Left renal pelvis (tissue), 4 donors: ENCODE data around the gene ATXN1. TPM values are rescaled to one million over a fixed set of nuclear protein-coding genes. Genes with fewer than 3 reads are reported as not detected.
"Not testable (repeated sequence)": the region's sequence is repeated elsewhere in the genome, so short reads cannot be mapped to it uniquely, and the experiment has no call there.

ENCODE experiments used
- DNase-seq, 4 donors: peaks; one replicate each; pipeline ENCODE4 v3.0.0-alpha.2; 2013; ENCODE audit warnings: low read depth in 4 of 4, low spot score in 3 of 4
- polyA plus RNA-seq, 4 donors: library from polyadenylated mRNA; unstranded; fragments of 120-200 nt; gene quantifications; one replicate each; pipeline ENCODE4 v1.2.1, GENCODE V29; 2013; ENCODE audit not compliant: insufficient read length in 4 of 4

Gene ATXN1
- polyA plus RNA-seq, 4 donors = 18.5 to 20.7 (median 19.3) TPM

DNA sequence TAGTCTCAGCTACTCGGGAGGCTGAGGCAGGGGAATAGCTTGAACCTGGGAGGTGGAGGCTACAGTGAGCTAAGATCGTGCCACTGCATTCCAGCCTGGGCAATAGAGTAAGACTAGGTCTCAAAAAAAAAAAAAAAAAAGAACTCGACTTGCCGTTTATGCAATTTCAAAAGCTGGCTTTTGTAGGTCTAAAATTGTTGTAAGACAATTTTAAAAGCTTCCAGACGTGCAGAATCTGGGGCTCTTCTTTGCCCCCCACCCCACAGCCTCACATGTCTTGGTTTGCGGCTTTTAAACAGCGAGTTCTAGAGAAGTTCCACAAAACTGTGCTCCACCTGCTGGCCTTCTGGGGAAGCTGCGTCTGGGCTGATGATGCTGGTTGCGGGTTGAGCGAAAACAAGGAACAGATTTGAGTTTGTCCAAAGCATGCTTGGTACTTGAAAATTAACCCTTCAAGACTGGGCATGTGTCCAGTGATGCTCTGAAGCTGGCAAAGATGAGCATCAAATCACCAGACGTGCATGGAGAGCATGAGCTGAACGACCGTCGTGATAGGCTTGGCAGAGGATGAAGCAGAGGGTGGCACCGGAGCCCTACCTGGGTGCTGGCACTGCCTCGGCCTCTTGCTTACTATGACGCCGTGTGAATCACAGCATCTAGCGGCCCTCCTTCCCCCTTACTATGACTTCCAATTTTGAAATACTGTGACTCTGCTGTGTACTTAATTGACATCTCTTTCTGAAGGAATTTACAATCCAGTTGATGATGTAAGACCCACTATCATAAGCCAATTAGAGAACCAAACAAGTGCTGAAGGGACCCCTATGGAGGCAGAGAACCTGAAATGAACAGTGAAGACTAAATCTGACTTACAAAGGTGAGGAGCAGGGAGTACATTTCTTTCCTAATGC, 351.5 kb downstream of the ATXN1 start:
- peak in 1 of 4 donors; percentile 43 for DNase-seq

DNA sequence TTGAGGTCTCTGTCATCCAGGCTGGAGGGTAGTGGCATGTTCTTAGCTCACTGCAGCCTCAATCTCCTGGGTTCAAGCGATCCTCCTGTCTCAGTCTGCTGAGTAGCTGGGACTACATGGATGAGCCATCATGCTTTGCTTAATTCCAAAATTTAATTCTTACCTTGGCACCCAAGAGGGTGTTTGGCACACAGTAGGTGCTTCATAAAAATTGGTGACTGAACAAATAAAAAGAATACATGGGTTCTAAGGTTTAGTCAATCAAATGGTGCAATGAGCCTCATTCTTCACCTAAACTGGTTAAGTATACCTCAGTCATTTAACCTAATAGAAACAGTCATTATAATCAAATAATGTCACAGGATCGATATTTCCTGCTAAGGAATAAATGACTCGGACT, 352.5 kb downstream of the ATXN1 start:
- DNase-seq = no peak

DNA sequence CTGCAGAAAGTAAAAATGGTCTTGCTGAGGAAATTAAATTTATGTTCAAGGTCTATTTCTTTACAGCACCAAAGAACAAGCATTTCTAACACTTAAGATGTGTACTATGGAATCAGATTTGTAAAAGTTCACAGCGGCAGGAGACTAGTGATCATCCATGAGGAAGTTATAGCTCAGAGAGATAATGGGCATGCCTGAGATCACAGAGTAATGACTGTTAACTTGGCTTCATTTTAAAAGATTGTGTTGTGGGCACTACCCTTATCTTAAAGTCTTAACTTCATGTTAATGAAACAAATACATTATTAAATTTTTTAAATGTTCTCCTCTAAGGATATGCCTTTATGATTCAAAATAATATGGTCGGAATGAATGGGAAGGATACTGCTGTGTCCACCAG, 354.3 kb downstream of the ATXN1 start:
- DNase-seq = no peak

DNA sequence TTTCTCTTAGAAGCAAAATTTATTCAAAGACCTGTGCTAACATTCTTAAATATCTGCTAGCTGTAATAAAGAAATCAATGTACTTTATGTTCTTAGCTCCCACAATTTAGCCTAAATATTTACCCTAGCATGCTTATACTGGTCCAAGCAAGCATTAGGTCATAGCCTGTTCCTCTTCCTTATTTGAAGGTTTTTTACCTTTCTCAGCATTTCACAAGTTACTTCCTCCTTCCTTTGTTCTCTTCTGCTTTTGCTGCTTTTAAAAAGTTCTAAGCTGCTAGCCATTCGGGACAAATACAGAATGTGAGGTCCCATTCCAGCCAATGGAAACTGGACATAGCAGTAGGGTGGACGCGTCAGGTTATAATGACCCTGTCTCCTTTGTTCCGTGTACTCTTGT, 354.7 kb downstream of the ATXN1 start:
- DNase-seq = not testable (repeated sequence)

DNA sequence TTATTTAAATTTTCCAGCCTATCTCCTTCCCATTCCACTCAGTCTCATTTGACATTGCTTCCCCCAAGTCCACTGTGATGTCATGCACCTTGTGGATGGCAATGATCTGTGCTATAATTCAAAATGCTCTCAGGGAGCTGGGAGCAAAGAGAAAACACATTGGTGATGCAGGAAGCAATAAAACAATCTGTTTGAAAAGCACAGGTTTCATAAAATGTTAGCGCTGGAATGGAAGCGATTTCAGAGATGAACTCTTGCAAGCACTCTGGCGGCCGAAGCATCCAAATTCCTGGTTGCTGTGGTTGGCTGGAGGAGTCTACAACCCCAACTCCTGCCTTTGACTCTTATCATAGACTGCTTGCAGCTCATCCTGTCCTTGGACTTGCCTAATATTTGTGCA, 355.9 kb downstream of the ATXN1 start:
- no peak for DNase-seq

DNA sequence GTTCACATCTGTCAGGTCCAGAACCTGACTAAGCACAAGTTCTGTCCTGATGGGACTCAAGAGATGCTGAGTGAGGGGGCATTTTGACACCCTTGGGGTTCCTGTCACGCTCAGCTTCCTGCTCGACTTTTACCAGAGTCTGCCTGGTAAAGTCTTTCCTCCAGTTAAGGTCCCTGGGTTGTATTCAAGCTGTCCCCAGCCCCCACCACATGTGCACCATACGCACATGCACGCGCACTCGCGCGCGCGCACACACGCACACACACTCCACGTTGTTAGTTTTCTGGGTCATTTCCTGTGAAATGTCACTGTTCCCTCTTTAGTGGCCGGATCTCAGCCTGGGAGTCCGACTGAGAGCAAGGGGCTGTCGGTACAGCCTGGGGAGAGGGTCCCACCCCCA, 356.8 kb downstream of the ATXN1 start:
- DNase-seq = no peak

DNA sequence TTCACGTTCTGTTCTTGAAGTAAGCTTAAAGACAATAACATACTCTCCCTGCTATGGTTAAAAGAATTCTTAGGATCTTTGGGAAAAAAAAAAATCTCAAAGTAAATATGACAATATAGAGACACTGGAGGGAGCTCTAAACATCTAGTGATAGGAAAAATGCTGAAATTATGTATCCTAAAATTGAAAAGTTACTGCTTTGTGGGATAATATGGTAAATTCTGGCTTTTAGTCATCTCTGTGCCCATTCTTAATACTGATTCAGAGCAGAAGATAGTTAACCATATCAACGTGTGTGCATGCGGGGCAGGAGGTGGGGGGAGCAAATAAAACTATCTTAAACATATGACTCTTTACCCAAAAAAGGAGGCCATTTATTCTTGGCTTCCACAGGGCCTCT, 357.4 kb downstream of the ATXN1 start:
- no peak for DNase-seq

DNA sequence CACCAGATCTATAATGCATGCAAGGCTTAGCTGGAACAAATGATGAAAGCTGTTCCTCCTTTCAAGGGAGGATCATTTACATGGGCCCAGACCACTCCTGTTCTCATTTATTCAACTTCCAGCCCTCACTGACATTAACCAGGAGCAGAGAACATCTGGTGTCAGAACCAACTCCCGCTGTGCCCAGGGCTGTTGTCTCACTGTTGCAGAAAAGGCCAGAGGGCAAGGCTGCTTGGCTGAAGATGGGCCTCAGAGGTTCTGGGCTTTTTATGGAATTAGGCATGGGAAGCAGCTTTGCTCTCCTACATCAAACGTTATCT, 358.7 kb downstream of the ATXN1 start:
- DNase-seq = no peak

DNA sequence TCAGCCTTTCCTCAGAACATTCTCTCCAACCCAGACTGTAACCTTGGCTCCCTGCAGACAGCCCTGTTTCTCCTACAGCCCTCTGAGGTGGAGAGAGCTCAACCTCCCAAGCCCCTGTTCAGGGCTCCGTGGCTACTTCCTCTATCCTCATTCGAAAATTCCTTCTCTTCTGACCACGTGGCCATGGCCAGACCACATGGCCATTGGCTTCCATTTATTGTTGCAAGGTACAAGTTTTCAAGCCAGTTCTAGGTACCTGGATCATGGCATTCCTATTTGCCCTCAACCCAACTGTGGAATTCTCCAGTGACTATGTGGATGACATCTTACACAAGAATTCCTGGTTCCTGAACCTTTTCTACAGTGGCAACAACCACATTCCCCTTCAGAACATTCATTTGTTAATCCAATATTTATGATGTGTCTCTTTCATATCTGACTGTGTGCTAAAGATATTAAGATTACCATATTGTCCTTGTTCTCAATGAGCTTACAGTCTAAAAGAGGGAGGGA, 361.0 kb downstream of the ATXN1 start:
- DNase-seq = no peak

DNA sequence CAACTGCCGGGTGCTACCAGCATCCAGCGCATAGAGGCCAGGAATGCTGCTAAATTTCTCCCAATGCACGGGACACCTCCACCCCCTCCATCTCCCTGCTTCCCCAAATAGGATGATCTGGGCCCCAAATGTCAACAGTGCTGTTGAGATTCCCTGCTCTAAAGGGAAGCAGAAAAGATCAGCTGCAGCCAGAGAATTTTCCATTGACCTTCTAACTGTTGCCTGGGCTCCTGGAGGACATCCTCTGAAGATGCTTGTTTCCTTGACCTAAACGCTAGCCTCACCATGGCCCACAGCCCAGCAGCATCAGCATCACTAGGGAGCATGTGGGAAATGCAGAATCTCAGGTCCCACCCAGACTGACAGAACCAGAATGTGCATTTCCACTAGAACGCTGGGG, 361.6 kb downstream of the ATXN1 start:
- DNase-seq = no peak

DNA sequence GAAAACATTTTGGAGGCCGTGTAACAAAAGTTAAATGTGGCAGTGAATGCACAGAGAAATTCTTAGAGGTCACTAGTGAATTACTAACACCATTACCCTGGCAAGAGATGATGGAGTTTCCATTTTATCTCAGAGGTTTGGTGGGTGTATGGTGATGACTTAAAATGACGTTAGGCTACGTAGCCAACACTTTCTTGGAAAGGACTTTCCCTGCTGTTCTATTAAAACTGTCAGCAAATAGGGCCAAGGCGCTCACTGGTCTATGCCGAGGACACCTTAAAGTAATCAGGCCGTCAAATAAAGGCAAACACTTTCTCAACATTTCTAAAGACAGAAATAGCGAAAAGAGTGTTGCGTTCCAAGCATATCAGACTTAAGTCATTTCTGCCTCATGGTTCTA, 362.1 kb downstream of the ATXN1 start:
- DNase-seq = no peak

DNA sequence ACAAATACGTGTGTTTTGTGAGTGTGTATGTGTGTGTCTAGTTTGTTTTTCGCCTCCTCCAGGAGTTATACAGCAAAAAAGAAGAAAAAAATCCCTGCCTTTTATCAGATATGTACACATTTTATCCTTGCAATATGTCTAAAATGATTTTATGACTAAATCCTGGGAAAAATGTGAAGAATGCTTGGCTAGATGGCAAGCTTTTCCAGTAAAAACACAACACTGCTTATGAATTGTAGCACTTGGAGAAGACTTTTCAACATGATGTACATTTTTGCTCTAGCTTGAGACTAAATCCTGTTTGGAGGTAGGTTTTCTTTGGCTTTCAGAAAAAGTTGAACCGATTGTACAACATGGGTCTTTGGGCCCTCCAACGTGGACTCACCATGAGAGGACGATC, 362.7 kb downstream of the ATXN1 start:
- no peak for DNase-seq

DNA sequence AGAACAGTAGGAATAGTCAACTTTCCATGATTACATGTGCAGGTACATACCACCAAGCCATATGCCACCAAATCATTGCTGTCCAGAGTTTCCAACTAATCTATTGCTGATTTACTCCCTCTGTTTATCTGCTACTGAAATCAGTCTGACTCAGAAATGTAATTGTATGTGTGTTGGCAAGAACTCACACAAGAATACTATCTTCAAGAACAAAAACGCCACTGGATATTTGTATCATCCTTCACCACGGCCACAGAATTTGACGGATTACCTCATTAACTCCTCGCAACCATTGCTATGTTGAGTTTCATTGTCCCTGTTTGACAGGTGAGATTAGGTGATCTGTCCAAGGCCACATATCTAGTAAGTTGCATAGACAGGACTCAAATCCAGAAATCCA, 363.6 kb downstream of the ATXN1 start:
- DNase-seq = no peak

DNA sequence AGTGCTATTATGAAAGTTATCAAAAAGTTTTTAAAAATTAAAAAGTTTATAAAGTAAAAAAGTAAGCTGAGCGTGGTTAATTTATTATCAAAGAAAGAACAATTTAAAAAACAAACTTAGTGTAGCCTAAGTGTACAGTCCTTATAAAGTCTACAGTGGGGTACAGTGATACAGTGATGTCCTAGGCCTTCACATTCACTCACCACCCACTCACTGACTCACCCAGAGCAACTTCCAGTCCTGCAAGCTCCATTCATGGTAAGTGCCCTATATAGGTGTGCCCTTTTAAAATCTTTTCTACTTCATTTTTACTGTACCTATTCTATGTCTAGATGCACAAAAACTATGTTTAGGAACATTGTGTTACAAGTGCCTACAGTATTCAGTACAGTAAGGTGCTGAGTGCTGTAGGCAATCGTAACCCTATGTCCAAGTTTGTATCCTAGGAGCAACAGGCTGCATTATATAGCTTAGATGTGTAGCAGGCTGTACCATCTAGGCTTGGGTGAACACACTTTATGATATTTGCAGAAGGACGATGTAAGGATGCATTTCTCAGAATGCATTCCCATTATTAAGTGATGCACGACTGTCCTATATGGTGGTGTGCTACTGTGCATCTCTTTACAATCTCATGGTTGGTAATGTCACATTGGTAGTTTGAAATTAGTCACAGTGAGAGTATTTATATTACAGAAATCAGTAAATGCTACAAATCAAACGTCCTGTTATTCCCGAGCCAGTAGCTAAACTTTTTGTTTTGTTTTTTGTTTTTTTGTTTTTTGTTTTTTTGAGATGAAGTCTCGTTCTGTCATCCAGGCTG, 364.6 kb downstream of the ATXN1 start:
- DNase-seq = no peak

DNA sequence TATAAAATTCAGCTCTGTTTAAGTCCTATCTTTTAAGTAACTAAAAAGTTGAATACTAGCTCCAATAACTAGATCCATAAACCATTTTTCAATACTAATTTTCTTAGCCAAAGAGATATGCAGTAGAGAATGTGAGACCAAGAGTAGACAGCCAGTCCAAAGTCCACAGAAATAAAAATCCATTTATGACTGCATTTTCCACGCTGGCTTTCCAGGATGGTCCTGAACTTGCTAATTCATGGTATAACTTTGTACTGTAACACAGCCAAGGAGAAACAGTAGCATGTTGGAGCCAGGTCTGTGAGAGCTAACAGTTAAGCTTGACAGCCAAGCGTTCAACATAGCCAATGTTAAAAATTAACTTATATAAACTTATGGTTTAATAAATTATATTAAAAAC, 366.6 kb downstream of the ATXN1 start:
- DNase-seq = no peak

DNA sequence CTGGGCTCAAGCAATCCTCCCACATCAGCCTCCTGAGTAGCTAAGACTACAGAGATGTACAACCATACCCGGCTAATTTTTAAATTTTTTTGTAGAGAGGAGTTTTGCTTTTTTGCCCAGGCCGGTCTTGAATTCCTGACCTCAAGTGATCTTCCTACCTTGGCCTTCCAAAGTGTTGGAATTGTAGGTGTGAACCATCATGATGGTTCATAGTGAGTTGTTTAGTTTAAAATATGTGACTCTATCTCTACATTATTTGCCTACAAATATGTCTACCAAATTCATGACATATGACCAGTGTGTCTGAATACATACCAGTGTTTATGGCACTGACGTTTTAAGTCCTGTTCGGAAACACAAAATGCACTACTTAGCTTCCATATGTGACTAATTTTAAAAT, 367.9 kb downstream of the ATXN1 start:
- no peak for DNase-seq

DNA sequence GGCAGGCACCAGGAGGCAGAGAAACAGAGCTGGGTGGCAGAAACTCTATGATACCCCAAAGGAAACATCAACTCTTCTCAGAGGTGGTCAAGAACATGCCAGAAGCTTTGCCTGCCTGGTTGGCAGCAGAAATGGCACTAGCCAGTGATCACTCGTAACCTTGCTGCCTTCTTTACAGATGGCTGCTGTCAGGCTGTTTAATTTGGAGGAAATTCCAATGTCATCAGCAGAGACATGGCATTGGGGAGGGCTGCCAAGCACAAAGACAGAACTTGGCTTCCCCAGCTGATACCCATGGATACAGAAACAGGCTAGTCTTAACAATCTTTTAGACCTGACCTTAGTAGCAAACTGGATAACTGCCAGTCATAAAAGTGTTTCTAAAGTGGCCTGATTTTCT, 369.2 kb downstream of the ATXN1 start:
- DNase-seq = no peak

DNA sequence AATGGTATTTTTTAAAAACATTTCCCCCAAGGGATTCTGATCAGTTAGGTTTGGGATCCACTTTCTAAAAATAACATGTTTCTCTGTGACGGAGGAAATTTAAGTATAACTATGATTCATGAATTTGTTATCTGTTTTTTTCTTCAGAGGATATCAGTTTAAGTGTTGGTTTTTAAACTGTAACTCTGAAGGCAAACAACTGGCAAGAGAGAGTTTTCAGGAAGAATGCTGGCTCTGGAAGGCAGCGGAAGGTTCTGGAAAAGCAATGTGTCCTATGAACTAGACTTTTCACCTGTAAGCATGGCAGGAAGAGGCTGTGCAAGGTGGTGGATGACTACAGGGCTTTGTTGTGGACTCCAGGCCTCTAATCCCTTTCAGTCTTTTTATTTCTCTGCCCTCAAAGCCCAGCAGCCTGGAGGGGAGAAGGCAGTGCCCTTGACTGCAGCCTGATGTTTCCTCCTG, 369.8 kb downstream of the ATXN1 start:
- no peak for DNase-seq

DNA sequence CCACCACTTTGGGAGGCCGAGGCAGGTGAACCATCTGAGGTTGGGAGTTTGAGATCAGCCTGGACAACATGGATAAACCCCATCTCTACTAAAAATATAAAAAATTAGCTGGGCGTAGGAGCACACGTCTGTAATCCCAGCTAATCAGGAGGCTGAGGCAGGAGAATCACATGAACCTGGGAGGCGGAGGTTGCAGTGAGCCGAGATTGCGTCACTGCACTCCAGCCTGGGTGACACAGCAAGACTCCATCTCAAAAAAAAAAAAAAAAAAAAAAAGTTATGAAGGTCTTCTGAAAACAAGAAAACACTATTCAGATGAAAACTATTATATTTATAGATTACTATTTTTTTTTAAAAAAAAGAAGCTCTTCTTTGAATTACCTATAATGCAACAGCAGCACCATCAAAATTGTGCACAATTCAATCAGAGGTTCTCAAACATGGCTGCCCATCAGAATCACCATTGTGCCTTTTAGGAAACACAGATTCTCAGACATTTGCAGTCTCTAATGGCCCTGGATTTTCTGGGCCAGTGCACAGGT, 370.3 kb downstream of the ATXN1 start:
- DNase-seq = not testable (repeated sequence)

DNA sequence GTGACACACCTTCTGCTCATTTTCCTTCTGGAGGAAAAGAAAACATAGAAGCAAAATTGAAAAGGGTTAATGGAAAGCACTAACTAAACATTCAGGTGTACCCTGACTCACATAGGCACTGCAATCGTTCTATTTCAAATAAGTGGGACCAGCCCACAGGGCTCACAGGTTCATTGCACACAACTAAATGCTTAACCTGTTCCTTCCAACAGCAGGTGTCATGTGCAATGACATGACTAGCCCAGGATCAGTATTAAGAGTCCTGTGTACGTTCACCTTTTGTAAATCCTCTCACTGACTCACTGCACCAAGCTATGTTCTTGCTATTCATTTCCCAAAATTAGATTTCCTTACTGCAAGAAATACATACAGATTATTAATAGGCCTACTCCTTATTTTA, 371.6 kb downstream of the ATXN1 start:
- no peak for DNase-seq

DNA sequence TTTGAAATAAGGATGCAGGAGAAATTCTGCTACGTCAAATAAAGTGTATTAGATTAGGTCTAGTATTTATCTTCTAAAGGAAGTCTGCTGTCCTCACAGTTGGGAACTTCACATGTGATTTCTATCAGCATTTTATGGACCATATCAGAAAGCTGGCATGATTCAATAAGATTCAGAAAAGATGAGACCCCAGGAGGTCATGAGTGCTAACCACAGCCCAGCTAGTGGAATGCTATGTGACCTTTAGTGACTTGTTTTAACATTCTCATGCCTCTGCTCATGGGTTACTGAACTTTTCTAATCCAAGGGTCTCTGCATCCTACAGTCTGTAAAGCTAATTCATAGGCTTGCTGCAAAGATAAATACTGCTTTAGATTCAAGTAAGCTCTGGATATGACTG, 372.8 kb downstream of the ATXN1 start:
- no peak for DNase-seq
